Tibial artery (tissue), 4 donors: ENCODE results near the gene SLC47A2.
A peak's percentile ranks its signal among the peaks of the same experiment; 100 is the strongest.

Experiments
- DNase-seq, 2 donors: peaks; one replicate each; pipeline ENCODE4 v3.0.0-alpha.2; 2019
- H3K27ac ChIP-seq, 2 donors: fragments of 200-600 bp; sonication (generic) in 1 of 2; 1 replicate in 1 of 2; 2 replicates in 1 of 2; pipeline ENCODE4 v1.5.1; 2018 to 2019; ENCODE audit warnings: mild to moderate bottlenecking in 1 of 2
- H3K27me3 ChIP-seq, 2 donors: fragments of 200-600 bp; sonication (generic) in 1 of 2; one replicate each; pipeline versions ENCODE4 v1.5.1 to v1.6.0; 2016 to 2019
- H3K36me3 ChIP-seq, 3 donors: fragments of 200-600 bp; sonication (generic) in 2 of 3; one replicate each; pipeline ENCODE4 v1.5.1; 2016 to 2019; ENCODE audit warnings: mild to moderate bottlenecking in 2 of 3
- H3K4me1 ChIP-seq, 4 donors: fragments of 200-600 bp; sonication (generic) in 2 of 4; 1 replicate in 3 of 4; 2 replicates in 1 of 4; pipeline ENCODE4 v1.5.1; 2016 to 2019
- H3K4me3 ChIP-seq, 2 donors: fragments of 200-600 bp; sonication (generic) in 1 of 2; 1 replicate in 1 of 2; 2 replicates in 1 of 2; pipeline ENCODE4 v1.5.1; 2018 to 2019; ENCODE audit warnings: mild to moderate bottlenecking in 2 of 2
- H3K9me3 ChIP-seq, 3 donors: fragments of 200-600 bp; sonication (generic) in 1 of 3; one replicate each; pipeline ENCODE4 v1.5.1; 2016 to 2019
- CTCF ChIP-seq, 2 experiments: fragments of 200-600 bp in 1 of 2; fragments of 450-650 bp in 1 of 2; IDR thresholded peaks; one replicate each; pipeline ENCODE4 v1.5.1; 2017 to 2019; ENCODE audit warnings: antibody characterized with exemption in 2 of 2, mild to moderate bottlenecking in 1 of 2, moderate library complexity in 1 of 2
- intact Hi-C: fragments of 100-400 bp; cut with DNase I; formaldehyde crosslinking; loops from one replicate; pipeline ENCODE4 v1.15.0; 2023; ENCODE audit warnings: low total_unique reads

SLC47A2 gene

GRCh38 chr17:19712436-19713004, 3.9 kb downstream of the SLC47A2 start:
- intact Hi-C loops = no loop called here

GRCh38 chr17:19709841-19710240, 6.5 kb downstream of the SLC47A2 start:
- Histone ChIP-seq H3K4me1 (peaks cover 0 to 2% (median 0%) of the 10 kb centered on the region in 4 donors), H3K27ac (no peak overlapping the region), H3K36me3 (no peaks in the 10 kb centered on the region), H3K27me3 (no peaks in the 10 kb centered on the region), H3K4me3 (no peak overlapping the region), H3K9me3 (no peaks in the 10 kb centered on the region)
- intact Hi-C loops = no loop called here
- DNase-seq = peak in 1 of 2 donors; percentile 34
- TF ChIP-seq CTCF (IDR thresholded peaks at IDR 0.05) = no peak

More at GRCh38 chr17:19712436-19713004, 3.9 kb downstream of the SLC47A2 start:
- no peak for TF ChIP-seq CTCF (IDR thresholded peaks at IDR 0.05)
- H3K4me3 ChIP-seq = no peak overlapping the region
- H3K4me1 ChIP-seq = peaks cover 0 to 7% (median 0%) of the 10 kb centered on the region in 4 donors
- DNase-seq = peak in 1 of 2 donors; percentile 34
- H3K27ac ChIP-seq = no peak overlapping the region
- H3K36me3 ChIP-seq = no peaks in the 10 kb centered on the region
- H3K27me3 ChIP-seq = no peaks in the 10 kb centered on the region
- H3K9me3 ChIP-seq = no peaks in the 10 kb centered on the region

GRCh38 chr17:19708431-19709175, 7.8 kb downstream of the SLC47A2 start:
- H3K9me3 ChIP-seq = no peaks in the 10 kb centered on the region
- peak in 1 of 2 donors; percentile 45 for DNase-seq
- peaks cover 0 to 14% (median 7%) of the 10 kb centered on the region in 4 donors for H3K4me1 ChIP-seq
- intact Hi-C loops = no loop called here
- no peaks in the 10 kb centered on the region for H3K36me3 ChIP-seq
- no peak for TF ChIP-seq CTCF (IDR thresholded peaks at IDR 0.05)
- H3K27me3 ChIP-seq = no peaks in the 10 kb centered on the region
- no peak overlapping the region for H3K27ac ChIP-seq
- no peak overlapping the region for H3K4me3 ChIP-seq

GRCh38 chr17:19707728-19708221, 8.6 kb downstream of the SLC47A2 start:
- intact Hi-C loops = no loop called here
- Histone ChIP-seq H3K4me1 (peaks cover 0 to 18% (median 10%) of the 10 kb centered on the region in 4 donors), H3K36me3 (no peaks in the 10 kb centered on the region), H3K27ac (no peak overlapping the region), H3K27me3 (no peaks in the 10 kb centered on the region), H3K9me3 (no peaks in the 10 kb centered on the region), H3K4me3 (no peak overlapping the region)
- TF ChIP-seq CTCF (IDR thresholded peaks at IDR 0.05) = no peak
- no peak for DNase-seq

- intact Hi-C loops = no loop called here
- Histone ChIP-seq H3K9me3 (no peaks in the 10 kb centered on the region), H3K27ac (no peak overlapping the region), H3K4me1 (peaks cover 0 to 18% (median 10%) of the 10 kb centered on the region in 4 donors), H3K36me3 (no peaks in the 10 kb centered on the region), H3K4me3 (no peak overlapping the region), H3K27me3 (no peaks in the 10 kb centered on the region)
- TF ChIP-seq CTCF (IDR thresholded peaks at IDR 0.05) = no peak
- no peak for DNase-seq
Measured at GRCh38 chr17:19706791-19707727, 9.3 kb downstream of the SLC47A2 start.
